COLO668 (cell line): ENCODE measurements around the gene HEXD.
"Not testable (repeated sequence)": the region's sequence is repeated elsewhere in the genome, so short reads cannot be mapped to it uniquely, and the experiment has no call there.

ENCODE experiments used
- DNase-seq: peaks from one replicate; lab custom pipeline; 2025; ENCODE audit not compliant: unreplicated experiment; lab: John Stamatoyannopoulos, UW

HEXD gene

GRCh38 chr17:82382220-82382932, 35.8 kb upstream of the HEXD start:
- not testable (repeated sequence) for DNase-seq

- no peak for DNase-seq
These were observed 35.3 kb upstream of the HEXD start for GRCh38 chr17:82382933-82383255.

- peak; percentile 29 for DNase-seq
These were observed 34.7 kb upstream of the HEXD start for GRCh38 chr17:82383411-82383810.

- DNase-seq = peak; percentile 64
These were observed 34.0 kb upstream of the HEXD start for GRCh38 chr17:82384051-82384729.

- DNase-seq = peak; percentile 88
These were observed 33.2 kb upstream of the HEXD start for GRCh38 chr17:82384730-82385481.

GRCh38 chr17:82385559-82386254, 32.4 kb upstream of the HEXD start:
- DNase-seq = no peak

GRCh38 chr17:82386255-82386831, 31.8 kb upstream of the HEXD start:
- no peak for DNase-seq

- no peak for DNase-seq
These were observed 31.1 kb upstream of the HEXD start for GRCh38 chr17:82386881-82387704.

- no peak for DNase-seq
These were observed 30.4 kb upstream of the HEXD start for GRCh38 chr17:82387705-82388106.

- peak; percentile 24 for DNase-seq
These were observed 29.8 kb upstream of the HEXD start for GRCh38 chr17:82388223-82388921.

- no peak for DNase-seq
These were observed 29.2 kb upstream of the HEXD start for GRCh38 chr17:82388922-82389283.

GRCh38 chr17:82389379-82389778, 28.8 kb upstream of the HEXD start:
- DNase-seq = no peak

GRCh38 chr17:82390015-82390859, 27.9 kb upstream of the HEXD start:
- DNase-seq = no peak

- no peak for DNase-seq
These were observed 27.2 kb upstream of the HEXD start for GRCh38 chr17:82390860-82391435.

GRCh38 chr17:82391496-82392066, 26.6 kb upstream of the HEXD start:
- DNase-seq = no peak

GRCh38 chr17:82392209-82392920, 25.8 kb upstream of the HEXD start:
- no peak for DNase-seq

- DNase-seq = no peak
These were observed 25.2 kb upstream of the HEXD start for GRCh38 chr17:82392941-82393340.

GRCh38 chr17:82394278-82394677, 23.9 kb upstream of the HEXD start:
- no peak for DNase-seq
